ENCODE measurements around the gene MFAP4.

The MFAP4 gene

DNA sequence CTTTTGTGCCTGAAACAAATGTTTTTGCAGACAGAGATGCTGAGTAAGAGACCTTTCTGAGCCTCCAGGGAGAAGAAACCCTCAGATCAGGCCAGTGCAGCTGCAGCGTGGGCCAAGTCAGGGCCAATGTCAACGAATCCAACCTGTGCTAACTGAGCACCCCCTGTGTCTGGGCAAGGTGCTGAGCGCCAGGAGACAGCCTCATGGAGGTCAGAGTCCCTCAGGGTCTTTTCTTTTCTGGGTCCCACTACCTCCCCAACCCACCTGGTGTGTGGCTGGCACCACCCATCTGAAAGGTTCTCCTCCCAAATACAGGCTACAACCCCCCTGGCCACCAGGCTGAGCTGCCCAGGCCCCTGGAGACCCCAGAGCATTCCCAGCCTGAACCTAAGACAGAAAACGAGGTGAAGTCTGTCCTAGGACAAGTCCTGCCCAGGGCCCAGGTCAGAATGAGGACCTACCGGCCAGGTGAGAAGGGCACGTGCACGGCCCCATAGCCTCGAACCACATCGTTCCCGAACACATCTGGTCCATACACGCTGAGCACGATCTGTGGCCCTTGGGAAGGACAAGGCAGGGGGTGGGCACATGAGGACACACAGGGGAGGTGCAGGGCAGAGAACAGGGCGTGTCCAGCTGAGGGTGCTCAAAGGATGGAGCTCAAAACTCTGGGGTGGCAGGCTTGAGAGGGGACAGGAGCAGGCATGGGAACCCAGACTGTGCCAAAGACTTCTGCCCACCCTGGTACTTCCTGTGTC lies 39.5 kb downstream of the MFAP4 start:
- ATAC-seq, result no peak

DNA sequence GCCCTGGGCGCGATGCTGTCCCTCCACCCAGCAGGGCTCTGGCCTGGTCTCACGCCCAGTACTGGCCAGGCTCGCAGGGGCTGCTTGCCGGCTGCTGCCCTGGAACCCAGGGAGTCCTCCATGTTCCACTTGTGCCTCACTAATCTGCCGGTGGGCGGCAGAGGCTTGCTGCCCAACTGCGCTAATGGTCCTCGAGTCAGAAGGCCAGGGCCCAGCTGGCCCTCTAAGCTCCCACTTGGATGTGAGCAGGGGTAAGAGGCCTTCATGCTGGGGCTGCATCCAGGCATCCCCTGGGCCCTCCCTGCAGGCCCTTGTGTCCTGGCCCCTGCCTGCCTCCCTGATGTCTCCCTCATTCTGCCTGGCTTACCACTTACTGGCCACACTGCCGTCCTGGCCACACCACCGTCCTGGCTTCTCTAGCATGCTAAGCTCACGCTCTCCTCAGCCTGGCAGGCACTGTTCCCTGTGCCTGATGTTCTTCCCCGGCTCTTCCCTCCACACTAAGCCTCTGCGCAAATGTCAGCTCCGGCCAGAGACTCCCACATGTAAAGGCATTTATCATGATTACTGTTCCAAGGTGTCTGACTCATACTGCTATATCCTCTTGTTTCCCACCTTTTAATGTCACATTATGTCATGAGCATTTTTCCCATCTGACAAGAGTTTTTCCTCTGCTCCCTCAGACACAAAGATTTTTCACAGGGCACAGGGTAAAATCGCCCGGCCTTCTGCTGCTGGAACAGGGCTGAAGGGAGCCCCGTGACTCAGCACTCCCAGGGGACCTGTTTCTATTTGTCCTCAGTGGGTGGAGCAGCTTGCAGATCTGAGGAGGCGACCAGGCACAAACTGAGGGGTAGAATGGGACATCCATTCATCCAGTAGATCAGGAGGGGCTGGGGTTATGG lies 40.4 kb downstream of the MFAP4 start:
- peak in 1 of 2 donors; percentile 10 for ATAC-seq

DNA sequence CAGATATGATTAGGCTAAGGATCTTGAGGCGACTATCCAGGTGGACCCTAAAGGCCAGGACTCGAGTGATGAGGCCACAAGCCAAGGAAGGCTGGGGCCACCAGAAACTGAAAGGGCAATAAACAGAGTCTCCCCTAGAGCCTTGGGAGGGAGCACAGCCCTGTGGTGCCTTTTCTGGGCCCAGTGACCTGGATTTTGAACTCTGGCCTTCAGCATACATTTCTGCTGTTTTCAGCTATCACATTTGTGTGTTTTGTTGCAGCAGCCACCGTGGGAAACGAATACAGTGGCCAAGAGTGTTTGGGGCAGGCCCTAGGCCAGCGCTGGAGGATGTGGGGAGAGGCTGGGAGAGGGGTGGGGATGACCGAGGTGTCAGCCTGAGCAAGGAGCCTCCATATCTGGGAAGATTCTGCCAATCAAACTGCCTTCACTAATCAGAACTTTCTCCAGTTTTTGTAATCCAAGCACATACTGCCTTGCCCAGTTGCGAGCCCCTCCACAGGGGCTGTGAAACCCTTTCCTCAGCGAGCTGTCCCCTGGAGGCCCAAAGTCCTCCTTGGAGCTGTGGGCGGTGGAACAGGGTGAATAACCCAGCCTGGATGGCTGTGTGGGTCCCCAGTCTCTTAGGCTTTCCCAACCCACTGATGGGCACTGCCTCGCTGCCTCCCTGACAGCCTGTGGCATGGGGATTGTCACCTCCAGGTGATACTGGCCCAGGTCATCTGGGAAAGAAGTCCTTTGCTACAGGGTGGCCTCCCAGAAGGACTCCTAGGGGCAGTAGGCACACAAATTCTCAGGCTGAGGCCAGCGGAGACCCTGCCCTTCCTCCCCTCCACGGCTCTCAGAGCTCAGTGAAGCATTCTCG lies 41.3 kb downstream of the MFAP4 start:
- no peak for ATAC-seq

DNA sequence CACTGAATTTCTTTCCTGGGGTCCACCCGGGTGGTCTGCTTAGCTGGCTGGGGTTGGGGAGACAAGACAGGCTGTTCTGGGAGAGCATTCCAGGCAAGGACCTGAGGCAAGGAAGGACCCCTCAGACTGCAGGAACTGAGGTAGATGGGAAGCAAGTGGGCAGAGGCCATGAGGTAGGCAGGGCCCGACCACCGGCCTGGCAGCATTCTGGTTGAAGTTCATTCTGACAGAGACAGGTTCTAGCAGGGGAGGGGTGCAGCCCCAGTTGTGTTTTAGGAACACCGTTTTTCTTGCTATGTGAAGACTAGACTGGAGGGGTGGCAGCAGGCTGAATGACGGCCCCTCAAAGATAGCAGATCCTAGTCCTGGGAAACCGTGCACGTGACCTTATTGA lies 41.9 kb downstream of the MFAP4 start:
- no peak for ATAC-seq

DNA sequence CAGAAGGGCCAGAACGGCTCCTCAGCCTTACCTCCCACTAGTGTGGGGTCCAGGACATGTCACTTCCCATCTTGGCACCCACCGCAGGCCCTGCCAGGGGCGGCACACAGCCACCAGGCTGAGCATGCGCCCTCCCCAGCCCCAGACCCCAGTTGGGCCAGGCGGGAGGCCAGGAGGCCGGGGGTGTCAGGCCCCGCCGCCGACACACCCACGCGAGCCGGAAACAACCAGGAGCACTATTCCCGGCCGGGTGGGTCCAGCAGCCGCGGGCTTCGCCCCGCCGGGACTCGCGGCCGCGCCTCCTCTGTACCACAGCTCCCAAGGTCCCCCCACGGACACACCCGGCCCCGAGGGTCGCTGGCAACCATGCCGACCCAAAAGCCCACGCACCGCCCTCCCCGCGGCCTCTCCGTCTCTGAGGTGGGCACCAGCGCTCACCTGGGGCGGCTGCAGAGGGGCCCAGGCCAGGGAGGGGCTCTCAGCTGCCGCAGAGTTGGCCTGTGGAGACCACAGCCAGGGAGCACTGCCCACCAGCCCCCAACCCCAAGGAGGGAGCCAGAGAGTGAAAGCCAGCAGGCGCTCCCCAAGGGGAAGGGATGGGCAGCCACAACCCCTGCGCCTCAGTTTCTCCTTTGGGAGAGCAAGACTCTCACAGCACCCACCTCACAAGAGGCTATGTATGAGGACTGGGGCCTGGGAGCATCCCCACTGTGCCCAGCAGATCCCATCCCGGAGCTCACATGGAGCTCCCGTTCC lies 42.5 kb downstream of the MFAP4 start:
- no peak for ATAC-seq

DNA sequence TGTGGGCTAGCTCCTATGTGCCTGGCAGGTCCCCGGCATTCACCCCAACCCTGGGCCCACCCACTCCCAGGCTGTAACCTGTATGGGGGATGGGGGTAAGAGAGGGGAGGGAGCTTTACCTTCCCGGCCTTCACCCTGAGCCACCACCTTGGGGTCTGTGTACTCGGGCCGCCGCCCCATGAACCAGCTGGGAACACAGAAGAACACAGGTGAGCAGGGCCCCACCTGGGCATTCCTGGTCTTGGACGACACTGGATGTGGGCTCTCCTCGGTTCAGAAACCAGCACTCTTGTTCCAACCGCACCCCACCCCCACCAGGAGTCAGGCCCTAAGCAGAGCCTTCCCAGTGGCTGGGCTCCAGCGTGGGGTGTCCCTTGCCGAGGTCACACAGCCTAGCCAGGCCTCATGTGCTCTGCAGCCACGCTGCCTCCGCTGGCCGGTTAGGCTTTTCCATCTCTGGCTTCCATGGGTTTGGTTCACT lies 43.3 kb downstream of the MFAP4 start:
- no peak for ATAC-seq

DNA sequence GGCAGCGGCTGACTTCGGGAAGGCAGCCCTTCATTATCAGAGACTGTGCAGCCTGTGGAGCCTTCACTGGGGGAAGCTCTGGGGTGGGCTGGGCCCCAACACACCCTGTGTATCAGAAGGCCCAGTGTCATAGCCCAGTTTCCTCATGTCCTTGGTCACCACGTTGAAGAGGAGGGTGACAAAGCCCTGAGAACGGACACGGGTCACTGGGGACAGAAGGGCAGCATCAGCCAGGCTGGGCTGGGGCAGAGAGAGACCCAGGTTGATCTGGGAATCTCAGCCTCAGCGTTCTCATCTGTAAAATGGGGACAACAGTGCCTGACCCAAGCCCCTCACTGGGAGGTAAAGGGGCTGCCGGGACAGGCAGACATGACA lies 43.7 kb downstream of the MFAP4 start:
- no peak for ATAC-seq

DNA sequence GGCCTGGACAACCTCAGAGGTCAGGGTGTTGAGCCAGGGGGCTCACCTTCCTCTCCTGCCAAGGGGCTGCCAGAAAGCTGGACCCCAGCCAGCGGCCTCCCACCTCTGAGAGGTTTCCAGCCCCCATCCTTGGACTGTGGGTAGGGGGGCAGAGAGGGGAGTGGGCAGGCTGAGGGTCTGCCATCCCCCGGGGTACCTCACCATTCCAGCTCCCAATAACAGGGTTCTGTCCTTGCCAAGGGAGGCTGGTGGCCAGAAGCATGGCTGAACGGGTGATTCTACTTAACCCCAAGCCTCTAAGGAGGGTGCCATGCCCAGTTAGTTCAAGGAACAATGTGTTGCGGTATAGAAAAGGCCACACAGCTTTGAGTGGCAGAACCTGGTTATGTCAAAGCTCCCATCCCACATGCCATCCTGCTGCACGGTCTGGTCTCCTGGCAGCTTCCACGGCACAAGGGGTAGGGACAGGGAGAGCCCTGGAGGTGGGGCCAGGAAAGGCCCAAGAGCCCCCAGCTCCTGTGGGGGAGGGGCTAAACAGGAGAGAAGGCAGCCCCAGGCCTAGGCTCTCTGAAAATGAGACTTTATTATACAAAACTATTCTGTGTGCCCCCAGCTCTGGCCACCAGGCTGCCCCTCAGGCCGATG lies 44.3 kb downstream of the MFAP4 start:
- no peak for ATAC-seq

DNA sequence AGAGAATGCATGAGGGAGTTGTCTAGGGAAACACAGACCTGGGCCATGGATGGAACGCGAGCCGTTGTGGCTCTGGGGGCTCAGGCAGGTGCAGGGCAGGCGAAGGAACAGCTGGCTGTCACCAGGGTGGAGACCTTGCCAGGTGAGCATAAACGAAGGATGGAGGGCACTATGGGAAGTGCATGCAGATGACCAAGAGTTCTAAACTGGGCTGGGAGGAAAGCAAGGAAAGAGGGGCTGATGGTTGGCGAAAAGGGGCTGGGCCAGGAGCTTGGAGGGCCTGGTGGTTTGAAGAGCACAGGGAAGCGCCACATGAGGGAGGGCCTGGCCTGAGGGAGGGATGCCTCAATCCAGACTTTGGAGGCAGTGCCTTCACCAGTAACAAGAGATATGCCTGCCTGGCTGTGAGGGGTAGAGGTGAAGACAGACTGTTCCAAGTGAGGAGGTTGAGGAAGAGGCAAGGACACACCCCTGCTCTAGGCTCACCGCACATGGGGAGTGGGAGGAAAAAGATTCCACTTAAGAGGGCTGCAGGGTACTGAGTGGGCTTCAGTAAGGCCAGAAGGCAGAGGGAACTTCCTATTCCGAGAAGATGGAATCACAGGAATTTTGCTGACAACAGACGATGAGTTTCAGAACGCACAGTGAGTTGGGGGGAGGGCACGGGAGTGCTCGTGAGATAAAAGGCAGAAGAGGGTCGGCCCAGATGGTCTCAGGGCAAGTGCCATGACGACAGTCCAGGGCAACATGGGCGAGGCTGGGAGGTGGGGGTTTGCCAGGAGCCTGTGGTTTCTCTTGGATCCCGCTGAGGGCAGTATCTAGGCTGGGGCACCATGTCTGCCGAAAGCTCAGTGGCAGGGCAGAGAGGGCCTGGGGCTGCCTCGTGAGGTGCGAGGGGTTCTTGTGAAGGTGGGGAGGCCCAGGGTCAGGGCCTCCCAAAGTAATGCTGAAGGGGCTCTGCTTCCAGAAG lies 45.1 kb downstream of the MFAP4 start:
- no peak for ATAC-seq

DNA sequence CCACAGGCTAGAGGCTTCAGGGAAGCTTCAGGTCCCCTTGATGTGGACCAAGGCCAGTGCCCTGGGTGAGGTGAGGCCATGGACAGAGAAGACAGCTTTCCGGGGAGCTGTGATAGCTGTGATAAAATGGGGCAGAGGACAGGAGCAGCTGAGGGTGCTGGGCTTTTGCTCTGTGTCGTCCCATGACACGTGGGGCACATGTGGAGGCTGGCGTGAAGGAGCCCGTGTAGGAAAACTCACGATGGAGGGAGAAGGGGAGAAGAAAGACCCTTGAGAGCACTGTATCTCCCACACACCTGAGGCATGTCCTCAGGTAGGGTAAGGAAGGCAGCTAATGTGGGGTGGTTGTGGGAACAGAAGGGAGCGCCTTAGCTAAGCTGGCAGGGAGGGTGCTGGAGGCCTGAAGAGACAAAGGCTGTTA lies 45.8 kb downstream of the MFAP4 start:
- no peak for ATAC-seq

DNA sequence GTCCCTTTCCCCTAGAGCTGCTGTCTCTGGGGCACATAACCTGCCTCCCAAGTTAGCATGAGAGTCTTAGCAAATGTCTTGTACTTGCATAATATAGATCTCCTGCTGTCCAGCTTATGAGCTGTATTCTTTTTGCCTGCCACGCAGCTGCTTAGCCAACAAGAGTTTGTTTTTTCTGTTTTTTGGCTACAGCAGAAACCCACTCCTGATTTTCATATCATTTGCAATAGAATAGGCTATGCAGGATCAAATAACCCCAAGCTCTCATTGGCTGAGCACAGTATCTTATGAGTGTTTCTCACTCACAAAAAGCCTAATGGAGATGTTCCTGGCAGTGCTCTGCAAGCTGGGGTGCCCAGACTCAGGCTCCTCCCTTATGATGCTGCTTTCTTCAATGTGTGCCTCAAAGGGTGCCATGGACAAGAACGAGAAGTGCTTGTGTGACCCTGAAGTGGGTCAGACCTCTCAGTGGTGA lies 47.6 kb downstream of the MFAP4 start:
- no peak for ATAC-seq

DNA sequence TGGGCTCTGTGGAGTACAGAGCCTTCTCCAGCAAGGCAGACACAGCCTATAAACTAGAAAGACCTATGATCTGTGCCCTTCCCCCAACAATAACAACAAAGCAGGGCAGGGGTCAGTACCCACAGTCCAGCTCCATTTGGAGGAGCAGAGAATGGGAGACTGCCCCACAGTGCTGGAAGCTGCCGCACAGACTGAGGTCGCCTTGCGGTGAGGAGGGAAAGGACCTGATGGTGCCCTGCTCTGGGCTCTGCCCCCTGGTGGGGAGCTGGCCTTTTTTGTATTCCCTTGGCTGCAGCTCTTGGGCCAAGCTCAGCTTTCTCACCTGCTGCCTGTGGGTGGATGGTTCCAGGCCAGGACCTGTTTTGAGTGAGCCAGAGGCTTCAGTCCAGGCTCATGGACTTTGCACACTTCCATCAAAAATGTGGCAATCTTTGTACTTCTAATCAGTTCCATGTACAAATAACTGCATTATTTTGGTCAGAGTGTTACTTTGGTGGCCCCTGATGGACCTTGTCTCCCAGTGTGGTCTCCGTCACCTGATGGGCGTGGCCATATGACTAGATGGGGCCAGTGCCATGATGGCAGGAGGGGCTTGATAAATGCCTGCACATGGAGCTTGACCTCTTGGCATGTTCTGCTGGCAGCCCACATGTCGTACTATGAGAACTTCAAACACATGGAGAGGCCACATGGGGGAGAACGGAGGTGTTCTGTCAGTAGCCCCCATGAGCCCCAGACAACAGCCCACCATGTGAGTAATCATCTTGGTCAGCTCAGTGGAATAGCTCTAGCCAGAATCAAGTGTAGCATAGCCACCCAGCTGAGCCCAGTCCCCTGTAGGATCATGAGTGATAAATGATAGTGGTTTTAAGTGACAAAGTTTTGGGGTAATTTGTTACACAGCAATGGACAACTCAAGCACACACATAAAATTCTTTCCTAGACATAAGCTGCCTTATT lies 48.7 kb downstream of the MFAP4 start:
- ATAC-seq, result peak; percentile 79 to 91

DNA sequence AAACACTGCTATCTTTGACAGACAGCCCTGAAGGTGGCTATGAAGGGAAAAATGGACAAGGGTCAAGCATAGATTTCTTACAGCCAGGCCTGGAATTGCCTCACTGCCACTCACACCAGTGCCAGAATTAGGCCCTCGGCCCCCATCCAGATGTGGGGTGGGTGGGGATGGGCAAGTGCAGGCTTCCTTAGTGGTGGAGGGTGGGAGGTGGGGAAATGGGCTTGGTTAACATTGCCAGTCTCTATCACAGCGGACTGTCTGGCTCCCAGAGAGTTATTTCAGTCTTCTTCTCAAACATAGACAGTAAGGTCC lies 49.3 kb downstream of the MFAP4 start:
- ATAC-seq, result no peak

DNA sequence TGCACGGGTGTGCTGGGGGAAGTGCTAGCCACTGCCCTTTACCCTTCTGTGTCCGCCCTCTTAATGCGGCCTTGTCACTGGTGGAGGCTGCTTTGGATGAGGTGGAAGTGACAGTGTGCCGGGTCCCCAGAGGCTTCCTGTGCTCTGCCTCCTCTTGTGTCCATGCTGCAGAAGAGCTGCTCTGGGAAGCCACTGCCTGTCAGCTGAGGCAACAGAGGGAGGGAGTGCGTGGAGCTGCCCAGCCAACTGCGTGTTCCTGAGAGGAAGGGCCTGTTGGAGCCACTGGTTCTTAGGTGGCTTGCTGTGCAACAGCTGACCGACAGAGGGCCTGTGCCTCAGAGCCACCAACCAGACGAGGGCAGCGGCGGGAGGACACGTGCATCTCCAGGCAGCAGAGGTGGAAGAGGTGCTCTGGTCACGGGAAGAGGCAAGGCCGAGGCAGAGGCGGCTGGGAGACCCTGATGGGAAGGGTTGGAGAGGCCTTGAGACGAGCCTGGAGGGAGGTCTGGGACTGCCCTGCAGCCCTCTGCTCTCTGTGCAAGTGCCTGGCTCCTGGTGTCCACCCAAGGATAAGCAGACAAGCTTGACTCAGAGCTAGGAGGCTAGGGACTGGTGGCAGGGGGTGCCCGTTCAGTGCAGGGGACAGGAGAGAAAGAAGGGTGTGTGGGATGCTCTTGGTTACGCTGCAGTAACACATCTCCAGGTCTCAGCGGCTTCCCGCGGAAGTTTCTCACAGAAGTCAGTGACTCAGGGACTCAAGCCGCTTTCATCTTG lies 49.9 kb downstream of the MFAP4 start:
- ATAC-seq, result no peak

DNA sequence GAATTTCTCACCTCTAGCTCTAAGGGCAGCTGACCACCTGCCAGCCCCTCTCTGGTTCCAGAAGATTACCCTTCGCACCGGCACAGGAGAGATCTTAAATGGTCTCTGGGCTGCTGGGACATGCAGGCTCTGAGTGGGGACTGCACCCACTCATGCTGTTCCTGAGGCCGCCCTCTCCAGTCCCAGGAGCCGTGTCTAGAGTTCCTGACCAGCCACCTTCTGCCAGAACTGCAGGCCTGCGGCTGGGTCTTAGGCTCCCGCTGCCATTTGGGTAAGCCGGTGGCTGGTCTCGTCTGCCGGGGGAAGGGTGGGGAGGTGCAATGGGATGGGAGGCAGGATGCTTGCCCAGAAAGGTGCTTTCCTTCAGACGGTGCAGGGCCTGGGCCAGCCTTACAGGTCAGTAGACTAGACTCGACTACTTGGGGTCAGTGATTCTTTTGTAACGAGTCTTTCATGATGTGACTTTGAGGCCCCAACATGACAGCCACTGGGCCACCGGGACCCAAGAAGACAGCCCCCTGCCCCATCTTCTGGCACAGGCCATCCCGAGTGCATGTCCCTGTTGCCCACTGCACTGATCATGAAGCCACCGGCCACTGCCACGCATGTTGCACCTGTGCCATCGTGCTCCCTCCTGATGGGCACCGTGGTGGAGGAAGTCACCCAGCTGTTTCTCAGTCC lies 50.9 kb downstream of the MFAP4 start:
- ATAC-seq, result no peak

DNA sequence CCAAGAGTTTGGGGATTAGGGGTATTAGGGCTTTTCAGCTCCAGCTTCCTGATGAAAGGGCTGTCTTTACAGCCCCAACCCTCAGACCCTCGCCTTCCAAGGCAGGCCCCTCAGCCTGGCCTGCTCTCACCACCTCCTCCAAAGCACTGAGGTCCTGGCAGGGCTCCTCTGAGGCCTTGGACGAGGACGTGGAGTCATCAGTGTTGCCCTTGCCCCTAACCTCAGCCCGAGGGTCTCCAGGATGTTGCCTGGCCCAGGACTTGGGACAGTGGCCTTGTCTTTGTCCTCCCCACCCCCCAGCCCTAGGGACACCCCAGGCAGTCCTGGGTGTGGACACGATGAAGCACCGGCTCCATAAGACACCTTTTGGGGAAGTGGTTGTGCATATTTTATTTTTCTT lies 52.7 kb downstream of the MFAP4 start:
- no peak for ATAC-seq

DNA sequence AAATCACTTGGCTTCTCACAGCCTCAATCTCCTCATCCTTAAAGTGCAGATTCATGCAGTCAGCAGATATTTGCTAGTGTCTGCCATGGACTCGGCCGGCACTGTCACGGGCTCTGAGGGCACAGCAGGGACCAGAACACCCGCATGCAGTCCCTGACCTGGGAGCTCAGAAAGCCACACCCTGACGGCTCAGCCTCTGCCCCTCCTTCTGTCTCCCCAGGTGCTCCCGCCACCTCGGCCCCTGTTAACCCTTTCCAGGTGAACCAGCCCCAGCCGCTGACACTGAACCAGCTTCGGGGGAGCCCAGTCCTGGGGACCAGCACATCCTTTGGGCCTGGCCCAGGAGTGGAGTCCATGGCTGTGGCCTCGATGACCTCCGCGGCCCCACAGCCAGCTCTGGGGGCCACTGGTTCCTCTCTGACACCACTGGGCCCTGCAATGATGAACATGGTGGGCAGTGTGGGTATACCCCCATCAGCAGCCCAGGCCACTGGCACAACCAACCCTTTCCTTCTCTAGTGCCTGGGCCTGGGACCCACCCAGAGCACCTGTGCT lies 53.2 kb downstream of the MFAP4 start:
- ATAC-seq, result no peak

All from activated CD4-positive, CD25-positive, alpha-beta regulatory T cell treated with anti-CD3 and anti-CD28 coated beads, Interleukin-2, amount 50 U/mL, for 24 hours (primary cell).